GM18499 (cell line): ENCODE measurements around the gene FAXDC2.

ENCODE experiments used
- ATAC-seq: cut with Tn5 transposase; IDR thresholded peaks from one replicate; pipeline ENCODE4 v1.9.1; 2021; ENCODE audit warnings: moderate number of reproducible peaks; ENCODE audit not compliant: insufficient read depth, unreplicated experiment

FAXDC2 gene

GRCh38 chr5:154850255-154851062 lies at the start of gene FAXDC2:
Gene FAXDC2, minus strand, starts transcription at chr5:154850603. Its CDS starts 12,425 bp downstream, at chr5:154838178.
- ATAC-seq: no peak

- no peak for ATAC-seq
Measured at GRCh38 chr5:154900066-154900465, 49.7 kb upstream of the FAXDC2 start.

GRCh38 chr5:154899151-154899816 lies 48.9 kb upstream of the FAXDC2 start:
- no peak for ATAC-seq

- ATAC-seq: no peak
Measured at GRCh38 chr5:154898210-154898609, 47.8 kb upstream of the FAXDC2 start.

GRCh38 chr5:154896562-154897165 lies 46.3 kb upstream of the FAXDC2 start:
- ATAC-seq: no peak

GRCh38 chr5:154895606-154896561 lies 45.5 kb upstream of the FAXDC2 start:
- ATAC-seq: no peak

- ATAC-seq: no peak
Measured at GRCh38 chr5:154893381-154893780, 43.0 kb upstream of the FAXDC2 start.

- ATAC-seq: no peak
Measured at GRCh38 chr5:154892369-154892771, 42.0 kb upstream of the FAXDC2 start.

GRCh38 chr5:154885439-154885838 lies 35.0 kb upstream of the FAXDC2 start:
- ATAC-seq: no peak

- ATAC-seq: no peak
Measured at GRCh38 chr5:154884424-154884823, 34.0 kb upstream of the FAXDC2 start.

GRCh38 chr5:154881986-154882385 lies 31.6 kb upstream of the FAXDC2 start:
- ATAC-seq: no peak

- no peak for ATAC-seq
Measured at GRCh38 chr5:154878642-154879335, 28.4 kb upstream of the FAXDC2 start.

- ATAC-seq: no peak
Measured at GRCh38 chr5:154873791-154874331, 23.5 kb upstream of the FAXDC2 start.

GRCh38 chr5:154871734-154872133 lies 21.3 kb upstream of the FAXDC2 start:
- ATAC-seq: no peak

- no peak for ATAC-seq
Measured at GRCh38 chr5:154868702-154869101, 18.3 kb upstream of the FAXDC2 start.

GRCh38 chr5:154866841-154867240 lies 16.4 kb upstream of the FAXDC2 start:
- no peak for ATAC-seq

GRCh38 chr5:154865466-154866184 lies 15.2 kb upstream of the FAXDC2 start:
- ATAC-seq: no peak

GRCh38 chr5:154863291-154864080 lies 13.1 kb upstream of the FAXDC2 start:
- ATAC-seq: no peak
